Measurements from ENCODE around the gene EMP1. TPM values are rescaled to one million over a fixed set of nuclear protein-coding genes. Genes with fewer than 3 reads are reported as not detected.

EMP1 gene
- total and polyA plus RNA-seq, 2 of the 13 experiments (the other 11 are each of a cell fraction or from before 2014, with no cell fraction given): 0.13 to 0.61 TPM

- Histone ChIP-seq H3K27ac (ENCODE audit: extremely low read length, insufficient read depth, low read length) (no peak overlapping the region), H3K4me3 (replicated peaks in 1 of 3; ENCODE audit: insufficient read depth in 1 of 3, low read depth in 2 of 3, low read length in 3 of 3) (no peak overlapping the region), H4K20me1 (ENCODE audit: insufficient read depth, low read length) (no peaks in the 10 kb centered on the region), H3K4me2 (ENCODE audit: low read depth, low read length) (no peak overlapping the region), H3K9ac (ENCODE audit: insufficient read depth, low read depth, low read length) (no peak overlapping the region), H2AFZ (ENCODE audit: low read length) (no peak overlapping the region), H3K79me2 (ENCODE audit: insufficient read depth, low read length) (no peaks in the 10 kb centered on the region), H3K9me3 (ENCODE audit: low read length) (no peaks in the 10 kb centered on the region), H3K27me3 (ENCODE audit: control insufficient read depth in 1 of 2, insufficient read depth in 2 of 2, low read length in 2 of 2) (peaks cover 0 to 3% of the 10 kb centered on the region in 2 experiments; a peak in 1 of 5 replicates), H3K36me3 (replicated peaks in 1 of 2; ENCODE audit: control insufficient read depth in 1 of 2, insufficient read depth in 2 of 2, low read length in 2 of 2) (no peaks in the 10 kb centered on the region), H3K4me1 (ENCODE audit: insufficient read depth, low read length) (no peaks in the 10 kb centered on the region)
- ATAC-seq (peak; percentile 82), FAIRE-seq (no peak), DNase-seq (ENCODE audit: low spot score) (peak; percentile 34)
- ChIA-PET POLR2A (no interaction called here), CTCF (ENCODE audit: low intra/inter-chr PET ratio, low total read pairs) (interaction anchor here (0.6 to 1.2 kb wide), 3 partner anchors 22 to 318 kb away, joined by 3 to 5 read pairs (median 3); no protein-coding TSS in a partner anchor)
- in situ Hi-C loops (cut with HindIII; ENCODE audit: extremely low pct_ligation_motif_present, low pct_unique_long_range_greater_than_20kb): no loop called here
- no TSS peak for BruUV-seq (replicated peaks)
- TF ChIP-seq STAG1 (CRISPR knock-in tag; IDR thresholded peaks at IDR 0.05) (peak; percentile 61), SMC3 (IDR thresholded peaks at IDR 0.05; ENCODE audit: low read length) (peak; percentile 62; the same call in 1 of the 2 replicates), CTCF (CRISPR knock-in tag; IDR thresholded peaks at IDR 0.05) (peak; percentile 64), SMYD3 (CRISPR knock-in tag; IDR thresholded peaks at IDR 0.05) (no peak), ZNF282 (IDR thresholded peaks at IDR 0.05; ENCODE audit: partially characterized antibody) (no peak)
- 20% methylated on average over 8 of the region's 8 CpGs for WGBS (ENCODE audit: low lambda C conversion rate)
- intact Hi-C loops (cut with micrococcal nuclease; ENCODE audit: unreplicated experiment): no loop called here
These were observed 37.5 kb downstream of the EMP1 start for GRCh38 chr12:13233830-13234641.

GRCh38 chr12:13238204-13238603, 41.7 kb downstream of the EMP1 start:
- H2AFZ ChIP-seq (ENCODE audit: low read length): no peak overlapping the region
- ATAC-seq (no peak), DNase-seq (ENCODE audit: low spot score) (no peak), FAIRE-seq (no peak)
- H3K9me3 ChIP-seq (ENCODE audit: low read length): no peaks in the 10 kb centered on the region
- no peaks in the 10 kb centered on the region for H3K4me1 ChIP-seq (ENCODE audit: insufficient read depth, low read length)
- TF ChIP-seq SKI (IDR thresholded peaks at IDR 0.05; ENCODE audit: partially characterized antibody): no peak
- TF ChIP-seq ATF1 (CRISPR knock-in tag; IDR thresholded peaks at IDR 0.05): no peak
- no peak for TF ChIP-seq ZFX (CRISPR knock-in tag; IDR thresholded peaks at IDR 0.05; ENCODE audit: low read depth)
- no peak for TF ChIP-seq ZNF530 (CRISPR knock-in tag; IDR thresholded peaks at IDR 0.05; ENCODE audit: low read depth)
- TF ChIP-seq RFX5 (IDR thresholded peaks at IDR 0.05; ENCODE audit: low read depth, low read length): no peak
- no peak for TF ChIP-seq NFKBIZ (CRISPR knock-in tag; IDR thresholded peaks at IDR 0.05)
- TF ChIP-seq ELF4 (CRISPR knock-in tag; IDR thresholded peaks at IDR 0.05; ENCODE audit: borderline replicate concordance): no peak
- no peak for TF ChIP-seq ZNF343 (CRISPR knock-in tag; IDR thresholded peaks at IDR 0.05)
- TF ChIP-seq ZNF18 (CRISPR knock-in tag; IDR thresholded peaks at IDR 0.05; ENCODE audit: insufficient replicate concordance): no peak
- no peaks in the 10 kb centered on the region for H3K36me3 ChIP-seq (replicated peaks in 1 of 2; ENCODE audit: control insufficient read depth in 1 of 2, insufficient read depth in 2 of 2, low read length in 2 of 2)
- no peak overlapping the region for H3K27ac ChIP-seq (ENCODE audit: extremely low read length, insufficient read depth, low read length)
- WGBS (ENCODE audit: low lambda C conversion rate): 16% methylated on average over 7 of the region's 7 CpGs
- H3K4me3 ChIP-seq (replicated peaks in 1 of 3; ENCODE audit: insufficient read depth in 1 of 3, low read depth in 2 of 3, low read length in 3 of 3): no peak overlapping the region
- in situ Hi-C loops (cut with HindIII; ENCODE audit: extremely low pct_ligation_motif_present, low pct_unique_long_range_greater_than_20kb) (no loop called here), intact Hi-C loops (cut with micrococcal nuclease; ENCODE audit: unreplicated experiment) (no loop called here)
- CTCF ChIA-PET (ENCODE audit: low intra/inter-chr PET ratio, low total read pairs): no interaction called here
- POLR2A ChIA-PET: no interaction called here
- H4K20me1 ChIP-seq (ENCODE audit: insufficient read depth, low read length): no peaks in the 10 kb centered on the region
- H3K79me2 ChIP-seq (ENCODE audit: insufficient read depth, low read length): no peaks in the 10 kb centered on the region
- no peak overlapping the region for H3K9ac ChIP-seq (ENCODE audit: insufficient read depth, low read depth, low read length)
- no TSS peak for BruUV-seq (replicated peaks)
- no peak overlapping the region for H3K4me2 ChIP-seq (ENCODE audit: low read depth, low read length)
- H3K27me3 ChIP-seq (ENCODE audit: control insufficient read depth in 1 of 2, insufficient read depth in 2 of 2, low read length in 2 of 2): peaks cover 0 to 3% of the 10 kb centered on the region in 2 experiments; a peak in 1 of 5 replicates

Data from HepG2 (cell line).